Measurements from ENCODE around the gene FCHO1. TPM values are rescaled to one million over a fixed set of nuclear protein-coding genes. Genes with fewer than 3 reads are reported as not detected.

FCHO1 gene
- total and polyA plus RNA-seq, 7 experiments from 2014 or later: 14.7 to 107 (median 79.3) TPM

- H3K27me3 ChIP-seq (ENCODE audit: control insufficient read depth in 2 of 2, insufficient read depth in 2 of 2, low read length in 2 of 2): no peaks in the 10 kb centered on the region
- ATAC-seq (no peak), DNase-seq (no peak)
- peaks cover 18 to 38% (median 30%) of the 10 kb centered on the region in 7 donors for H3K4me1 Mint-ChIP-seq
- no peak overlapping the region for H3K4me3 ChIP-seq (ENCODE audit: low read length)
- POLR2A ChIA-PET: no interaction called here
- intact Hi-C loops (cut with micrococcal nuclease): no loop called here
- no peaks in the 10 kb centered on the region for H3K27me3 Mint-ChIP-seq
- no peak overlapping the region for H3K4me3 Mint-ChIP-seq
- no peak overlapping the region for H3K27ac ChIP-seq (ENCODE audit: low read depth, low read length)
- H3K27ac Mint-ChIP-seq: no peak overlapping the region
- H3K4me1 ChIP-seq (ENCODE audit: control insufficient read depth in 2 of 2, insufficient read depth in 2 of 2, low read length in 2 of 2): peaks cover 0 to under 1% of the 10 kb centered on the region in 2 donors
- peaks cover 4 to 27% (median 11%) of the 10 kb centered on the region in 5 donors for H3K36me3 Mint-ChIP-seq
- H3K9me3 Mint-ChIP-seq: no peaks in the 10 kb centered on the region
- peaks cover 0 to 84% (median 11%) of the 10 kb centered on the region in 3 experiments for H3K36me3 ChIP-seq (ENCODE audit: control insufficient read depth in 2 of 3, insufficient read depth in 3 of 3, low read length in 3 of 3)
- no peaks in the 10 kb centered on the region for H3K9me3 ChIP-seq (ENCODE audit: control insufficient read depth in 2 of 3, low read length in 3 of 3)
- CTCF ChIA-PET: interaction anchor here (0.7 kb wide), 1 partner anchor 205 kb away, joined by 3 read pairs; the partner anchor contains the start of gene CCDC124
These were observed 24.1 kb upstream of the FCHO1 start for GRCh38 chr19:17726964-17727773.

GRCh38 chr19:17727843-17728242 lies 23.4 kb upstream of the FCHO1 start:
- ATAC-seq (no peak), DNase-seq (no peak)
- ChIA-PET CTCF (no interaction called here), POLR2A (no interaction called here)
- H3K27ac ChIP-seq (ENCODE audit: low read depth, low read length): no peak overlapping the region
- H3K27ac Mint-ChIP-seq: no peak overlapping the region
- no peaks in the 10 kb centered on the region for H3K9me3 Mint-ChIP-seq
- H3K4me1 Mint-ChIP-seq: peaks cover 18 to 41% (median 30%) of the 10 kb centered on the region in 7 donors
- no peak overlapping the region for H3K4me3 Mint-ChIP-seq
- peaks cover 4 to 28% (median 11%) of the 10 kb centered on the region in 5 donors for H3K36me3 Mint-ChIP-seq
- no peaks in the 10 kb centered on the region for H3K9me3 ChIP-seq (ENCODE audit: control insufficient read depth in 2 of 3, low read length in 3 of 3)
- H3K36me3 ChIP-seq (ENCODE audit: control insufficient read depth in 2 of 3, insufficient read depth in 3 of 3, low read length in 3 of 3): peaks cover 0 to 89% (median 10%) of the 10 kb centered on the region in 3 experiments
- H3K4me3 ChIP-seq (ENCODE audit: low read length): no peak overlapping the region
- intact Hi-C loops (cut with micrococcal nuclease): no loop called here
- no peaks in the 10 kb centered on the region for H3K4me1 ChIP-seq (ENCODE audit: control insufficient read depth in 2 of 2, insufficient read depth in 2 of 2, low read length in 2 of 2)
- no peaks in the 10 kb centered on the region for H3K27me3 Mint-ChIP-seq
- H3K27me3 ChIP-seq (ENCODE audit: control insufficient read depth in 2 of 2, insufficient read depth in 2 of 2, low read length in 2 of 2): no peaks in the 10 kb centered on the region

- ATAC-seq: no peak
- POLR2A ChIA-PET: interaction anchor here (0.6 kb wide), 1 partner anchor 20 kb away, joined by 4 read pairs; no protein-coding TSS in a partner anchor
- peaks cover 0 to 72% (median 0%) of the 10 kb centered on the region in 3 experiments for H3K36me3 ChIP-seq (ENCODE audit: control insufficient read depth in 2 of 3, insufficient read depth in 3 of 3, low read length in 3 of 3)
These were observed 18.1 kb upstream of the FCHO1 start for GRCh38 chr19:17733127-17733526.

GRCh38 chr19:17734146-17734545 lies 17.1 kb upstream of the FCHO1 start:
- ChIA-PET CTCF (no interaction called here), POLR2A (no interaction called here)
- H3K4me3 Mint-ChIP-seq: no peak overlapping the region
- Histone ChIP-seq H3K9me3 (ENCODE audit: control insufficient read depth in 2 of 3, low read length in 3 of 3) (no peaks in the 10 kb centered on the region), H3K36me3 (ENCODE audit: control insufficient read depth in 2 of 3, insufficient read depth in 3 of 3, low read length in 3 of 3) (peaks cover 0 to 65% (median 0%) of the 10 kb centered on the region in 3 experiments), H3K4me1 (ENCODE audit: control insufficient read depth in 2 of 2, insufficient read depth in 2 of 2, low read length in 2 of 2) (no peaks in the 10 kb centered on the region), H3K27me3 (ENCODE audit: control insufficient read depth in 2 of 2, insufficient read depth in 2 of 2, low read length in 2 of 2) (no peaks in the 10 kb centered on the region), H3K4me3 (ENCODE audit: low read length) (no peak overlapping the region), H3K27ac (ENCODE audit: low read depth, low read length) (no peak overlapping the region)
- peaks cover 19 to 27% (median 24%) of the 10 kb centered on the region in 7 donors for H3K4me1 Mint-ChIP-seq
- no peaks in the 10 kb centered on the region for H3K9me3 Mint-ChIP-seq
- no peak overlapping the region for H3K27ac Mint-ChIP-seq
- H3K36me3 Mint-ChIP-seq: peaks cover 4 to 26% (median 13%) of the 10 kb centered on the region in 5 donors
- intact Hi-C loops (cut with micrococcal nuclease): no loop called here
- no peaks in the 10 kb centered on the region for H3K27me3 Mint-ChIP-seq
- DNase-seq (no peak), ATAC-seq (no peak)

More at GRCh38 chr19:17733127-17733526, 18.1 kb upstream of the FCHO1 start:
- intact Hi-C loops (cut with micrococcal nuclease): no loop called here
- H3K4me1 ChIP-seq (ENCODE audit: control insufficient read depth in 2 of 2, insufficient read depth in 2 of 2, low read length in 2 of 2): no peaks in the 10 kb centered on the region
- Mint-ChIP-seq H3K4me3 (no peak overlapping the region), H3K27me3 (no peaks in the 10 kb centered on the region), H3K27ac (no peak overlapping the region), H3K36me3 (peaks cover 4 to 26% (median 13%) of the 10 kb centered on the region in 5 donors), H3K4me1 (peaks cover 16 to 32% (median 25%) of the 10 kb centered on the region in 7 donors), H3K9me3 (no peaks in the 10 kb centered on the region)
- H3K9me3 ChIP-seq (ENCODE audit: control insufficient read depth in 2 of 3, low read length in 3 of 3): no peaks in the 10 kb centered on the region
- no peak overlapping the region for H3K27ac ChIP-seq (ENCODE audit: low read depth, low read length)
- H3K4me3 ChIP-seq (ENCODE audit: low read length): no peak overlapping the region
- CTCF ChIA-PET: interaction anchor here (0.8 kb wide), 1 partner anchor 28 kb away, joined by 3 read pairs; no protein-coding TSS in a partner anchor
- no peak for DNase-seq
- no peaks in the 10 kb centered on the region for H3K27me3 ChIP-seq (ENCODE audit: control insufficient read depth in 2 of 2, insufficient read depth in 2 of 2, low read length in 2 of 2)

GRCh38 chr19:17735410-17735809 lies 15.9 kb upstream of the FCHO1 start:
- ATAC-seq (no peak), DNase-seq (no peak)
- ChIA-PET POLR2A (no interaction called here), CTCF (no interaction called here)
- intact Hi-C loops (cut with micrococcal nuclease): no loop called here
- H3K27ac Mint-ChIP-seq: no peak overlapping the region
- H3K4me3 Mint-ChIP-seq: no peak overlapping the region
- H3K36me3 Mint-ChIP-seq: peaks cover 4 to 22% (median 13%) of the 10 kb centered on the region in 5 donors
- peaks cover 16 to 20% (median 19%) of the 10 kb centered on the region in 7 donors for H3K4me1 Mint-ChIP-seq
- no peaks in the 10 kb centered on the region for H3K9me3 Mint-ChIP-seq
- Histone ChIP-seq H3K36me3 (ENCODE audit: control insufficient read depth in 2 of 3, insufficient read depth in 3 of 3, low read length in 3 of 3) (peaks cover 0 to 54% (median 0%) of the 10 kb centered on the region in 3 experiments), H3K4me3 (ENCODE audit: low read length) (no peak overlapping the region), H3K27me3 (ENCODE audit: control insufficient read depth in 2 of 2, insufficient read depth in 2 of 2, low read length in 2 of 2) (no peaks in the 10 kb centered on the region), H3K4me1 (ENCODE audit: control insufficient read depth in 2 of 2, insufficient read depth in 2 of 2, low read length in 2 of 2) (no peaks in the 10 kb centered on the region), H3K9me3 (ENCODE audit: control insufficient read depth in 2 of 3, low read length in 3 of 3) (no peaks in the 10 kb centered on the region), H3K27ac (ENCODE audit: low read depth, low read length) (no peak overlapping the region)
- no peaks in the 10 kb centered on the region for H3K27me3 Mint-ChIP-seq

GRCh38 chr19:17737690-17738153 lies 13.6 kb upstream of the FCHO1 start:
- no peaks in the 10 kb centered on the region for H3K9me3 ChIP-seq (ENCODE audit: control insufficient read depth in 2 of 3, low read length in 3 of 3)
- H3K36me3 ChIP-seq (ENCODE audit: control insufficient read depth in 2 of 3, insufficient read depth in 3 of 3, low read length in 3 of 3): peaks cover 0 to 33% (median 0%) of the 10 kb centered on the region in 3 experiments
- no peaks in the 10 kb centered on the region for H3K27me3 ChIP-seq (ENCODE audit: control insufficient read depth in 2 of 2, insufficient read depth in 2 of 2, low read length in 2 of 2)
- H3K27ac ChIP-seq (ENCODE audit: low read depth, low read length): no peak overlapping the region
- Mint-ChIP-seq H3K9me3 (no peaks in the 10 kb centered on the region), H3K4me3 (no peak overlapping the region), H3K4me1 (peaks cover 0 to 8% (median 0%) of the 10 kb centered on the region in 7 donors), H3K27me3 (no peaks in the 10 kb centered on the region), H3K27ac (no peak overlapping the region), H3K36me3 (peaks cover 0 to 16% (median 6%) of the 10 kb centered on the region in 5 donors)
- H3K4me1 ChIP-seq (ENCODE audit: control insufficient read depth in 2 of 2, insufficient read depth in 2 of 2, low read length in 2 of 2): no peaks in the 10 kb centered on the region
- POLR2A ChIA-PET: no interaction called here
- CTCF ChIA-PET: interaction anchor here (0.6 kb wide), 1 partner anchor 53 kb away, joined by 3 read pairs; no protein-coding TSS in a partner anchor
- DNase-seq (no peak), ATAC-seq (no peak)
- no peak overlapping the region for H3K4me3 ChIP-seq (ENCODE audit: low read length)
- intact Hi-C loops (cut with micrococcal nuclease): no loop called here

All from naive thymus-derived CD4-positive, alpha-beta T cell (primary cell).